ENCODE data around the gene PTMS. TPM values are rescaled to one million over a fixed set of nuclear protein-coding genes. Genes with fewer than 3 reads are reported as not detected.

The PTMS gene
- total and polyA plus RNA-seq, 2 of the 13 experiments (the other 11 are each of a cell fraction or from before 2014, with no cell fraction given), result 40.5 to 82.4 TPM

DNA sequence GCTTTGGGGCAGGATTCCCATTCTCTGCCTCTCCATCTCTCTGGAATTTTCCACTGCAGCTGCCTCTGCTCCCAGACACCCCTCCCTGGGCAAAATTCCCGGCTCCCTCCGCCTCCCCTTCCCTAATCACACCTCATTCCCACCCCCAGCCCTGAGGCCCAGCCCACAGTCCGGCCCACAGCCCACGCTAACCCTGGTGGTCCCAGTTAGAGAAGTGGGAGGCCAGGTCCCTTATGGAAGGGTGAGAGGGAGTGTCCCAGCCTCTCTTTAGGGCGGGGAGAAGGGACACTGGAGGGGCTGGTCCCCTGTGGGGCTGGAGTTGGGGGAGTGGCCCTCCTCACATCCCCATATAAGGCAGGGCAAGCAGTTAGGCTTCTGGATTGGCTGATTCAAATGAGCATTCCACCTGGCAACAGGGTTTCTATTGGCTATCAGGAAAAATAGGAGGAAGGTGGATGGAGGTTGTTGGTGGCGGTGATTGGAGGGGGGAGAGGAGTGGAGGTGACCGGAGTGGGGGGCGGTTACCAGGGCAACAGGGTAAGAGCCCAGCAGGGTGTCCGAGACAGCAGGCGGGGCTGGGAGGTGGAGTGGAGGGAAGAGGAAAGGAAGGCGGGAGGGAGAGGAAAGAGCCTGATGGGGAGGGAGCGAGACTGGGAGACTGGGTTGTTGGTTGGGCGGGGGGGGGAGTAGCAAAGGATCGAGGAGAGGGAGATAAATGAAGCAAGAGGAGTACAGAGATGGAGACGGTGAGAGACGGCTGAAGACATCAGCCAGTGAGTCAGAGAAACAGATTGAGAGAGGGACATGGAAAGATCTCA is 1.9 kb upstream of the PTMS start (continued):
- TF ChIP-seq XRCC5 (optimal IDR thresholded peaks at IDR 0.05; ENCODE audit: low read length) (peak; percentile 46), TGIF2 (CRISPR knock-in tag; IDR thresholded peaks at IDR 0.05) (no peak), LCORL (IDR thresholded peaks at IDR 0.05) (no peak), LCORL (CRISPR knock-in tag; IDR thresholded peaks at IDR 0.05) (peak; percentile 53), PHF21A (CRISPR knock-in tag; IDR thresholded peaks at IDR 0.05) (0 out of 2 replicates have a peak, but pooled peaks have one; percentile 55), ZNF850 (CRISPR knock-in tag; conservative IDR thresholded peaks at IDR 0.05) (no peak), CREB1 (IDR thresholded peaks at IDR 0.05) (peak; percentile 50; the same call in 1 of the 2 replicates), CREB1 (CRISPR knock-in tag; IDR thresholded peaks at IDR 0.05) (peak; percentile 71; the same call in 1 of the 2 replicates), DMAP1 (CRISPR knock-in tag; IDR thresholded peaks at IDR 0.05) (no peak), RBM39 (IDR thresholded peaks at IDR 0.05; ENCODE audit: low read depth, low read length, poor library complexity, severe bottlenecking) (no peak), ZNF383 (CRISPR knock-in tag; IDR thresholded peaks at IDR 0.05; ENCODE audit: borderline replicate concordance) (no peak), AHR (CRISPR knock-in tag; IDR thresholded peaks at IDR 0.05) (no peak), YY1 (IDR thresholded peaks at IDR 0.05; ENCODE audit: insufficient read depth, insufficient replicate concordance, low read depth, low read length) (no peak), PHF20 (CRISPR knock-in tag; IDR thresholded peaks at IDR 0.05) (no peak), ZNF350 (CRISPR knock-in tag; IDR thresholded peaks at IDR 0.05; ENCODE audit: borderline replicate concordance, low read depth) (0 out of 2 replicates have a peak, but pooled peaks have one; percentile 30), RFX3 (CRISPR knock-in tag; IDR thresholded peaks at IDR 0.05) (peak; percentile 80), ZNF761 (CRISPR knock-in tag; conservative IDR thresholded peaks at IDR 0.05) (no peak), BCL6 (CRISPR knock-in tag; IDR thresholded peaks at IDR 0.05) (no peak), MYC (CRISPR knock-in tag; IDR thresholded peaks at IDR 0.05; ENCODE audit: borderline replicate concordance) (peak; percentile 48; the same call in 1 of the 2 replicates), SMAD3 (CRISPR knock-in tag; IDR thresholded peaks at IDR 0.05) (no peak)
- TF ChIP-seq, protein P1, sequence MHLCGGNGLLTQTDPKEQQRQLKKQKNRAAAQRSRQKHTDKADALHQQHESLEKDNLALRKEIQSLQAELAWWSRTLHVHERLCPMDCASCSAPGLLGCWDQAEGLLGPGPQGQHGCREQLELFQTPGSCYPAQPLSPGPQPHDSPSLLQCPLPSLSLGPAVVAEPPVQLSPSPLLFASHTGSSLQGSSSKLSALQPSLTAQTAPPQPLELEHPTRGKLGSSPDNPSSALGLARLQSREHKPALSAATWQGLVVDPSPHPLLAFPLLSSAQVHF (CRISPR knock-in tag; IDR thresholded peaks at IDR 0.05), result no peak
- TF ChIP-seq, protein P2, sequence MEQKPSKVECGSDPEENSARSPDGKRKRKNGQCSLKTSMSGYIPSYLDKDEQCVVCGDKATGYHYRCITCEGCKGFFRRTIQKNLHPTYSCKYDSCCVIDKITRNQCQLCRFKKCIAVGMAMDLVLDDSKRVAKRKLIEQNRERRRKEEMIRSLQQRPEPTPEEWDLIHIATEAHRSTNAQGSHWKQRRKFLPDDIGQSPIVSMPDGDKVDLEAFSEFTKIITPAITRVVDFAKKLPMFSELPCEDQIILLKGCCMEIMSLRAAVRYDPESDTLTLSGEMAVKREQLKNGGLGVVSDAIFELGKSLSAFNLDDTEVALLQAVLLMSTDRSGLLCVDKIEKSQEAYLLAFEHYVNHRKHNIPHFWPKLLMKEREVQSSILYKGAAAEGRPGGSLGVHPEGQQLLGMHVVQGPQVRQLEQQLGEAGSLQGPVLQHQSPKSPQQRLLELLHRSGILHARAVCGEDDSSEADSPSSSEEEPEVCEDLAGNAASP (CRISPR knock-in tag; IDR thresholded peaks at IDR 0.05; ENCODE audit: borderline replicate concordance), result no peak
- TF ChIP-seq, protein P3, sequence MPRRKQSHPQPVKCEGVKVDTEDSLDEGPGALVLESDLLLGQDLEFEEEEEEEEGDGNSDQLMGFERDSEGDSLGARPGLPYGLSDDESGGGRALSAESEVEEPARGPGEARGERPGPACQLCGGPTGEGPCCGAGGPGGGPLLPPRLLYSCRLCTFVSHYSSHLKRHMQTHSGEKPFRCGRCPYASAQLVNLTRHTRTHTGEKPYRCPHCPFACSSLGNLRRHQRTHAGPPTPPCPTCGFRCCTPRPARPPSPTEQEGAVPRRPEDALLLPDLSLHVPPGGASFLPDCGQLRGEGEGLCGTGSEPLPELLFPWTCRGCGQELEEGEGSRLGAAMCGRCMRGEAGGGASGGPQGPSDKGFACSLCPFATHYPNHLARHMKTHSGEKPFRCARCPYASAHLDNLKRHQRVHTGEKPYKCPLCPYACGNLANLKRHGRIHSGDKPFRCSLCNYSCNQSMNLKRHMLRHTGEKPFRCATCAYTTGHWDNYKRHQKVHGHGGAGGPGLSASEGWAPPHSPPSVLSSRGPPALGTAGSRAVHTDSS (CRISPR knock-in tag; conservative IDR thresholded peaks at IDR 0.05), result no peak
- TF ChIP-seq, protein P4, sequence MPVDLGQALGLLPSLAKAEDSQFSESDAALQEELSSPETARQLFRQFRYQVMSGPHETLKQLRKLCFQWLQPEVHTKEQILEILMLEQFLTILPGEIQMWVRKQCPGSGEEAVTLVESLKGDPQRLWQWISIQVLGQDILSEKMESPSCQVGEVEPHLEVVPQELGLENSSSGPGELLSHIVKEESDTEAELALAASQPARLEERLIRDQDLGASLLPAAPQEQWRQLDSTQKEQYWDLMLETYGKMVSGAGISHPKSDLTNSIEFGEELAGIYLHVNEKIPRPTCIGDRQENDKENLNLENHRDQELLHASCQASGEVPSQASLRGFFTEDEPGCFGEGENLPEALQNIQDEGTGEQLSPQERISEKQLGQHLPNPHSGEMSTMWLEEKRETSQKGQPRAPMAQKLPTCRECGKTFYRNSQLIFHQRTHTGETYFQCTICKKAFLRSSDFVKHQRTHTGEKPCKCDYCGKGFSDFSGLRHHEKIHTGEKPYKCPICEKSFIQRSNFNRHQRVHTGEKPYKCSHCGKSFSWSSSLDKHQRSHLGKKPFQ (CRISPR knock-in tag; IDR thresholded peaks at IDR 0.05; ENCODE audit: insufficient replicate concordance), result no peak
- TF ChIP-seq, protein P5, sequence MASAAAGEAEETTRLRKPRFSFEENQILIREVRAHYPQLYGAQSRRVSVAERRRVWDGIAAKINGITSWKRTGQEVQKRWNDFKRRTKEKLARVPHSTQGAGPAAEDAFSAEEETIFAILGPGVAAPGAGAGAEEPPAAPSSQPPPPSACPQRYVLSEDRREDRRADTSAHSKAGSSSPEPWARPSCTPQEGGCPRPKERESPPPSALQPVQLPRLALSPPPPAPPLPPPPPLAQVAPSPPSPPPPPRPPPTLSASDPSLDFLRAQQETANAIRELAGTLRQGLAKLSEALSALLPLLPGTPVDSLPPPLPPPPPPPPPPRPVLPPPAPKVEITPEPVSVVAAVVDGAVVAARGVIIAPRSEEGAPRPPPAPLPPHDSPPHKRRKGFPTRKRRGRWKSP (CRISPR knock-in tag; IDR thresholded peaks at IDR 0.05), result no peak

All from HepG2 (cell line).